Keratinocyte (primary cell): ENCODE results near the gene FAM124A. TPM values are rescaled to one million over a fixed set of nuclear protein-coding genes. Genes with fewer than 3 reads are reported as not detected.
"Not testable (repeated sequence)": the region's sequence is repeated elsewhere in the genome, so short reads cannot be mapped to it uniquely, and the experiment has no call there.

ENCODE experiments used
- DNase-seq: peaks from one replicate; pipeline ENCODE4 v3.0.0-alpha.2; 2011; ENCODE audit warnings: low read depth, missing footprints, low spot score
- FAIRE-seq: peaks from 2 replicates; lab custom pipeline; 2011; peaks lifted over from hg19 to GRCh38; lab: Jason Lieb, UNC
- H2AFZ ChIP-seq: 2 replicates; pipeline ENCODE4 v1.6.0; 2012; ENCODE audit warnings: low read length, control low read depth, inconsistent platforms; ENCODE audit not compliant: control insufficient read depth
- H3K27ac ChIP-seq: 2 replicates; pipeline ENCODE4 v1.5.1; 2011; ENCODE audit warnings: low read length; ENCODE audit not compliant: control insufficient read depth, insufficient read depth
- H3K27me3 ChIP-seq: 3 replicates; pipeline ENCODE4 v1.6.0; 2011; ENCODE audit warnings: low read length; ENCODE audit not compliant: control insufficient read depth, insufficient read depth; ENCODE audit errors: extremely low read depth
- H3K36me3 ChIP-seq, 2 experiments: 2 replicates in 1 of 2; 3 replicates in 1 of 2; pipeline ENCODE4 v1.5.1; 2011; ENCODE audit warnings: low read length in 2 of 2, mild to moderate bottlenecking in 1 of 2; ENCODE audit not compliant: control insufficient read depth in 2 of 2, insufficient read depth in 2 of 2; ENCODE audit errors: extremely low read depth in 1 of 2
- H3K4me1 ChIP-seq: 3 replicates; pipeline ENCODE4 v1.5.1; 2011; ENCODE audit warnings: low read length; ENCODE audit not compliant: control insufficient read depth, insufficient read depth; ENCODE audit errors: extremely low read depth
- H3K4me2 ChIP-seq: 3 replicates; pipeline ENCODE4 v1.6.0; 2011; ENCODE audit warnings: low read depth, low read length; ENCODE audit not compliant: control insufficient read depth, insufficient read depth; ENCODE audit errors: extremely low read depth
- H3K4me3 ChIP-seq, 3 experiments: fragments of 200-600 bp in 1 of 3; sonication (generic) in 1 of 3; 2 replicates in 2 of 3; 3 replicates in 1 of 3; pipeline ENCODE4 v1.5.1; 2011 to 2016; ENCODE audit warnings: low read length in 3 of 3, mild to moderate bottlenecking in 3 of 3, control low read depth in 2 of 3, inconsistent platforms in 1 of 3, low read depth in 1 of 3, mixed read lengths in 1 of 3, mixed run types in 1 of 3, moderate library complexity in 1 of 3; ENCODE audit not compliant: control insufficient read depth in 2 of 3, insufficient read depth in 2 of 3; ENCODE audit errors: extremely low read depth in 1 of 3
- H3K79me2 ChIP-seq: 2 replicates; pipeline ENCODE4 v1.6.0; 2012; ENCODE audit warnings: low read length; ENCODE audit not compliant: control insufficient read depth, insufficient read depth
- H3K9ac ChIP-seq: 3 replicates; pipeline ENCODE4 v1.6.0; 2011; ENCODE audit warnings: low read length; ENCODE audit not compliant: control insufficient read depth, insufficient read depth; ENCODE audit errors: extremely low read depth
- H3K9me1 ChIP-seq: 3 replicates; pipeline ENCODE4 v1.6.0; 2011; ENCODE audit warnings: low read length; ENCODE audit not compliant: control insufficient read depth, insufficient read depth; ENCODE audit errors: extremely low read depth
- H3K9me3 ChIP-seq: 2 replicates; pipeline ENCODE4 v1.5.1; 2012; ENCODE audit warnings: low read depth, low read length; ENCODE audit not compliant: control insufficient read depth
- H4K20me1 ChIP-seq: 3 replicates; pipeline ENCODE4 v1.6.0; 2011; ENCODE audit warnings: low read length; ENCODE audit not compliant: control insufficient read depth, insufficient read depth; ENCODE audit errors: extremely low read depth
- CTCF ChIP-seq, 3 experiments: IDR thresholded peaks in 1 of 3; conservative IDR thresholded peaks in 1 of 3; optimal IDR thresholded peaks in 1 of 3; 2 replicates in 2 of 3; 3 replicates in 1 of 3; pipeline versions ENCODE3 to v1.5.1; 2011; ENCODE audit warnings: low read length in 3 of 3, mild to moderate bottlenecking in 3 of 3, moderate library complexity in 2 of 3, control low read depth in 1 of 3, inconsistent platforms in 1 of 3; ENCODE audit not compliant: insufficient read depth in 2 of 3; ENCODE audit errors: extremely low read depth in 1 of 3
- EZH2 ChIP-seq: IDR thresholded peaks from one replicate; pipeline ENCODE4 v1.6.1; 2012; ENCODE audit warnings: inconsistent platforms, mild to moderate bottlenecking, low read length, moderate library complexity
- dilution Hi-C: fragments of 300-500 bp; cut with MboI; formaldehyde crosslinking; loops from one replicate; pipeline ENCODE4 v1.7.0; 2020; ENCODE audit warnings: low sequenced_read_pairs; ENCODE audit not compliant: extremely low pct_ligation_motif_present
- polyA plus RNA-seq, 5 experiments: library from polyadenylated mRNA; depleted of rRNA in 3 of 5; stranded (reverse) in 3 of 5; stranded (forward) in 1 of 5; unstranded in 1 of 5; fragments of >200 nt; gene quantifications; 1 replicate in 1 of 5; 2 replicates in 3 of 5; 3 replicates in 1 of 5; pipeline versions ENCODE4 v1.2.1 to v1.2.3, GENCODE V29; 2011 to 2012; ENCODE audit warnings: missing spikeins in 2 of 5, low read depth in 1 of 5, low replicate concordance in 1 of 5

FAM124A gene
- polyA plus RNA-seq, 1 donor (not counting 4 experiments of a cell fraction or from before 2014, with no cell fraction given): 0.05 TPM

GRCh38 chr13:51286135-51287002, 64.2 kb downstream of the FAM124A start:
- no peak overlapping the region for H3K27ac ChIP-seq
- H3K4me1 ChIP-seq: no peaks in the 10 kb centered on the region
- H3K36me3 ChIP-seq: no peaks in the 10 kb centered on the region
- peak overlapping the region; percentile 45 for H3K4me2 ChIP-seq
- no peak overlapping the region for H3K4me3 ChIP-seq
- no peak overlapping the region for H2AFZ ChIP-seq
- peaks cover 4% of the 10 kb centered on the region for H3K27me3 ChIP-seq
- TF ChIP-seq EZH2 (no peak), CTCF (optimal IDR thresholded peaks at IDR 0.05 in 1 of 3, IDR thresholded peaks at IDR 0.05 in 1 of 3, conservative IDR thresholded peaks at IDR 0.05 in 1 of 3; ENCODE audit: extremely low read depth in 1 of 3, insufficient read depth in 2 of 3, low read length in 3 of 3) (peak; percentile 90 to 95 (median 93))
- DNase-seq (no peak), FAIRE-seq (peak; percentile 81)
- H3K79me2 ChIP-seq: no peaks in the 10 kb centered on the region
- H3K9me3 ChIP-seq: no peaks in the 10 kb centered on the region
- H4K20me1 ChIP-seq: no peaks in the 10 kb centered on the region
- H3K9me1 ChIP-seq: no peaks in the 10 kb centered on the region
- dilution Hi-C loops: no loop called here
- no peak overlapping the region for H3K9ac ChIP-seq

GRCh38 chr13:51287758-51288157, 65.6 kb downstream of the FAM124A start:
- Histone ChIP-seq H3K9ac (no peak overlapping the region), H3K79me2 (no peaks in the 10 kb centered on the region), H3K27me3 (peaks cover 8% of the 10 kb centered on the region), H3K4me2 (no peak overlapping the region), H3K36me3 (no peaks in the 10 kb centered on the region), H3K9me1 (no peaks in the 10 kb centered on the region), H3K9me3 (no peaks in the 10 kb centered on the region), H3K4me3 (no peak overlapping the region), H4K20me1 (no peaks in the 10 kb centered on the region), H3K4me1 (no peaks in the 10 kb centered on the region), H3K27ac (no peak overlapping the region), H2AFZ (no peak overlapping the region)
- no peak for TF ChIP-seq CTCF (optimal IDR thresholded peaks at IDR 0.05 in 1 of 3, IDR thresholded peaks at IDR 0.05 in 1 of 3, conservative IDR thresholded peaks at IDR 0.05 in 1 of 3; ENCODE audit: extremely low read depth in 1 of 3, insufficient read depth in 2 of 3, low read length in 3 of 3)
- TF ChIP-seq EZH2: no peak
- dilution Hi-C loops: no loop called here
- no peak for DNase-seq
- FAIRE-seq: no peak

- peaks cover 13% of the 10 kb centered on the region for H3K27me3 ChIP-seq
- H3K79me2 ChIP-seq, dilution Hi-C loops, H2AFZ ChIP-seq, DNase-seq, H4K20me1 ChIP-seq, FAIRE-seq, H3K27ac ChIP-seq, H3K36me3 ChIP-seq, H3K9me1 ChIP-seq, H3K9me3 ChIP-seq, H3K4me2 ChIP-seq, H3K4me1 ChIP-seq, H3K9ac ChIP-seq, H3K4me3 ChIP-seq: not testable (repeated sequence)
Observed at GRCh38 chr13:51288254-51288653, 66.1 kb downstream of the FAM124A start.
